Measurements from ENCODE around the gene IL10RA.

The IL10RA gene

DNA sequence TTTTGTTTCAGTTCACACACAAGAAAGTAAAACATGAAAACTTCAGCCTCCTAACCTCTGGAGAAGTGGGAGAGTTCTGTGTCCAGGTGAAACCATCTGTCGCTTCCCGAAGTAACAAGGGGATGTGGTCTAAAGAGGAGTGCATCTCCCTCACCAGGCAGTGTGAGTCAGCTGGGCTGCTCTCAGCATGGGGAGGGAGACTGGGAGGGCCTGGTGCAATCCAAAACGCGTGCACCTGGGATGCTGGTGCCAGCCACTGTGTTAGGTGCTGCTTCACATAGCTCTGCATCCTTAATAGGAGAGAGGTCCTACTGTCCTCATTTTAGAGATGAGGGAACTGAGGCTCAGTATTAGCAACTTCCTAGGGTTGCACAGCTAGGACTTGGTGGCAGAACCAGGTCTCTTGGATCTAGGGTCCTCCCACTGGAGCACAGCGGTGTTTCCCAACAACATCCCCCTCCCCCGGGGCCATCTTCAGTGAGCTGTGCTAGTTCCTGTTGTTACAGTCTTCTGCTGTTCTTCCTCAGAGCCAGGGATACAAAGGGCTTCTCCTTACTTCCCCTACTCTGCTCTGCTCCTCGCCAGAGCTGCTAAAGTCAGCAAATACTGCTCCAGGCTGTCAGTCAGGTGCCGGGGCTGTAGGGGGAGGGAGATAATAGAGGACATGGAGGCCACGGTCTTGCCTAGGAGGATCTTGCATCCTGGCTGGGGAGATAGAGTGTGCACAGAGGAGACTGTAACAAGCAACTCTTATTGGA lies 8.0 kb downstream of the IL10RA start:
- Histone ChIP-seq H3K36me3 (replicated peaks in 1 of 2; ENCODE audit: control insufficient read depth in 2 of 2, insufficient read depth in 2 of 2, low read length in 2 of 2) (no peaks in the 10 kb centered on the region), H3K23ac (ENCODE audit: low read depth, low read length, poor library complexity) (no peak overlapping the region), H3K9ac (ENCODE audit: low read depth, low read length, poor library complexity) (no peak overlapping the region), H3K4me1 (ENCODE audit: control insufficient read depth in 2 of 2, insufficient read depth in 1 of 2, low read depth in 1 of 2, low read length in 2 of 2) (peaks cover 0 to 3% of the 10 kb centered on the region in 2 donors), H2BK12ac (ENCODE audit: low read length) (no peak overlapping the region), H3K14ac (ENCODE audit: low read length) (no peak overlapping the region), H2BK15ac (ENCODE audit: low read length) (no peak overlapping the region), H2BK120ac (ENCODE audit: low read depth, low read length) (no peak overlapping the region), H3K18ac (ENCODE audit: low read length) (no peak overlapping the region), H3K4me2 (ENCODE audit: insufficient read depth, low read length, poor library complexity, severe bottlenecking) (no peak overlapping the region), H2AFZ (ENCODE audit: low read length) (no peak overlapping the region), H2BK5ac (ENCODE audit: low read length) (no peak overlapping the region), H2AK5ac (ENCODE audit: low read depth, low read length) (no peak overlapping the region), H3K9me3 (replicated peaks in 1 of 2; ENCODE audit: control insufficient read depth in 2 of 2, insufficient read depth in 1 of 2, low read depth in 1 of 2, low read length in 2 of 2) (no peaks in the 10 kb centered on the region), H3K4ac (ENCODE audit: low read length) (no peak overlapping the region), H3K27me3 (ENCODE audit: control insufficient read depth in 3 of 3, insufficient read depth in 3 of 3, low read depth in 1 of 3, low read length in 3 of 3) (peaks cover 0 to 18% (median 0%) of the 10 kb centered on the region in 3 experiments), H3K27ac (replicated peaks; ENCODE audit: low read length) (no peak overlapping the region), H3K4me3 (ENCODE audit: low read length in 2 of 2) (no peak overlapping the region), H3K79me1 (ENCODE audit: low read depth, low read length) (no peaks in the 10 kb centered on the region), H4K91ac (ENCODE audit: low read depth, low read length, poor library complexity) (no peak overlapping the region), H4K8ac (ENCODE audit: low read depth, low read length) (no peak overlapping the region)
- no peak for DNase-seq (ENCODE audit: low spot score)
- no CpG with 5 or more reads among the region's 9 CpGs for WGBS, 2 donors (ENCODE audit: extremely low coverage in 2 of 2, insufficient read length in 2 of 2, insufficient replicate concordance in 1 of 2)

GRCh38 chr11:117995472-117995871 lies 9.3 kb downstream of the IL10RA start:
- no peak overlapping the region for H2BK15ac ChIP-seq (ENCODE audit: low read length)

DNA sequence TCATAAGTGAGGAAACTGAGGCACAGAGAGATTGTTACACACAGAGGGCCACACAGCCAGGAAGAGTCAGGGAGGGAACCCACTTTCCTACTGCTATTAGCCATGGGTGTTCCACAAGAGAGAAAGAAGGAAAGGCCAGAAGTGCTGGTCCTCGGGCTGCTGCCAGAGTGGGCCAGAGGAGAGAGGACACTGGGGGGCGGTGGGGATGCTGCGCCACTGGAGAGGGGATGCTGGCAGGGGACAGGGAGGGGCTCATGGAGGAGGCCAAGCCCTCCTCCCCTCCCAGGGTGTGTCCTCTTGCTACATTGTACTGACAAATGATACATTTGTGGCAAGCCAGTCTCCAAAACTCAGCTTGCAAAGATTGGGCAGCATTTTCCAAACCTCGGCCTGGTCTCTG lies 9.9 kb downstream of the IL10RA start:
- Histone ChIP-seq H2AFZ (ENCODE audit: low read length) (no peak overlapping the region), H2BK15ac (ENCODE audit: low read length) (no peak overlapping the region), H3K9me3 (replicated peaks in 1 of 2; ENCODE audit: control insufficient read depth in 2 of 2, insufficient read depth in 1 of 2, low read depth in 1 of 2, low read length in 2 of 2) (no peaks in the 10 kb centered on the region), H3K27me3 (ENCODE audit: control insufficient read depth in 3 of 3, insufficient read depth in 3 of 3, low read depth in 1 of 3, low read length in 3 of 3) (peaks cover 0 to 12% (median 0%) of the 10 kb centered on the region in 3 experiments), H3K79me1 (ENCODE audit: low read depth, low read length) (no peaks in the 10 kb centered on the region), H3K14ac (ENCODE audit: low read length) (no peak overlapping the region), H3K27ac (replicated peaks; ENCODE audit: low read length) (no peak overlapping the region), H2BK120ac (ENCODE audit: low read depth, low read length) (no peak overlapping the region), H3K4me2 (ENCODE audit: insufficient read depth, low read length, poor library complexity, severe bottlenecking) (no peak overlapping the region), H3K4me1 (ENCODE audit: control insufficient read depth in 2 of 2, insufficient read depth in 1 of 2, low read depth in 1 of 2, low read length in 2 of 2) (peaks cover 0 to 3% of the 10 kb centered on the region in 2 donors), H2BK12ac (ENCODE audit: low read length) (no peak overlapping the region), H3K36me3 (replicated peaks in 1 of 2; ENCODE audit: control insufficient read depth in 2 of 2, insufficient read depth in 2 of 2, low read length in 2 of 2) (no peaks in the 10 kb centered on the region), H3K9ac (ENCODE audit: low read depth, low read length, poor library complexity) (no peak overlapping the region), H4K8ac (ENCODE audit: low read depth, low read length) (no peak overlapping the region), H2AK5ac (ENCODE audit: low read depth, low read length) (no peak overlapping the region), H3K23ac (ENCODE audit: low read depth, low read length, poor library complexity) (no peak overlapping the region), H3K4me3 (ENCODE audit: low read length in 2 of 2) (no peak overlapping the region), H4K91ac (ENCODE audit: low read depth, low read length, poor library complexity) (no peak overlapping the region), H3K4ac (ENCODE audit: low read length) (no peak overlapping the region), H2BK5ac (ENCODE audit: low read length) (no peak overlapping the region), H3K18ac (ENCODE audit: low read length) (peak overlapping the region; percentile 24)
- no peak for DNase-seq (ENCODE audit: low spot score)
- no CpG with 5 or more reads among the region's 4 CpGs for WGBS, 2 donors (ENCODE audit: extremely low coverage in 2 of 2, insufficient read length in 2 of 2, insufficient replicate concordance in 1 of 2)

More at GRCh38 chr11:117995472-117995871, 9.3 kb downstream of the IL10RA start:
- no peak overlapping the region for H3K4me2 ChIP-seq (ENCODE audit: insufficient read depth, low read length, poor library complexity, severe bottlenecking)
- H3K9ac ChIP-seq (ENCODE audit: low read depth, low read length, poor library complexity): no peak overlapping the region
- no peak overlapping the region for H2BK5ac ChIP-seq (ENCODE audit: low read length)
- no peak overlapping the region for H3K23ac ChIP-seq (ENCODE audit: low read depth, low read length, poor library complexity)
- H2AK5ac ChIP-seq (ENCODE audit: low read depth, low read length): no peak overlapping the region
- no peak overlapping the region for H2BK12ac ChIP-seq (ENCODE audit: low read length)
- H2AFZ ChIP-seq (ENCODE audit: low read length): no peak overlapping the region
- H3K4ac ChIP-seq (ENCODE audit: low read length): no peak overlapping the region
- H3K27ac ChIP-seq (replicated peaks; ENCODE audit: low read length): no peak overlapping the region
- H4K91ac ChIP-seq (ENCODE audit: low read depth, low read length, poor library complexity): no peak overlapping the region
- H2BK120ac ChIP-seq (ENCODE audit: low read depth, low read length): no peak overlapping the region
- no peaks in the 10 kb centered on the region for H3K9me3 ChIP-seq (replicated peaks in 1 of 2; ENCODE audit: control insufficient read depth in 2 of 2, insufficient read depth in 1 of 2, low read depth in 1 of 2, low read length in 2 of 2)
- WGBS, 2 donors (ENCODE audit: extremely low coverage in 2 of 2, insufficient read length in 2 of 2, insufficient replicate concordance in 1 of 2): no CpG with 5 or more reads among the region's 11 CpGs
- H3K27me3 ChIP-seq (ENCODE audit: control insufficient read depth in 3 of 3, insufficient read depth in 3 of 3, low read depth in 1 of 3, low read length in 3 of 3): peaks cover 0 to 12% (median 0%) of the 10 kb centered on the region in 3 experiments
- no peak for DNase-seq (ENCODE audit: low spot score)
- H3K4me1 ChIP-seq (ENCODE audit: control insufficient read depth in 2 of 2, insufficient read depth in 1 of 2, low read depth in 1 of 2, low read length in 2 of 2): peaks cover 0 to 3% of the 10 kb centered on the region in 2 donors
- H3K4me3 ChIP-seq (ENCODE audit: low read length in 2 of 2): no peak overlapping the region
- no peak overlapping the region for H4K8ac ChIP-seq (ENCODE audit: low read depth, low read length)
- H3K18ac ChIP-seq (ENCODE audit: low read length): no peak overlapping the region
- no peak overlapping the region for H3K14ac ChIP-seq (ENCODE audit: low read length)
- no peaks in the 10 kb centered on the region for H3K79me1 ChIP-seq (ENCODE audit: low read depth, low read length)
- H3K36me3 ChIP-seq (replicated peaks in 1 of 2; ENCODE audit: control insufficient read depth in 2 of 2, insufficient read depth in 2 of 2, low read length in 2 of 2): no peaks in the 10 kb centered on the region

DNA sequence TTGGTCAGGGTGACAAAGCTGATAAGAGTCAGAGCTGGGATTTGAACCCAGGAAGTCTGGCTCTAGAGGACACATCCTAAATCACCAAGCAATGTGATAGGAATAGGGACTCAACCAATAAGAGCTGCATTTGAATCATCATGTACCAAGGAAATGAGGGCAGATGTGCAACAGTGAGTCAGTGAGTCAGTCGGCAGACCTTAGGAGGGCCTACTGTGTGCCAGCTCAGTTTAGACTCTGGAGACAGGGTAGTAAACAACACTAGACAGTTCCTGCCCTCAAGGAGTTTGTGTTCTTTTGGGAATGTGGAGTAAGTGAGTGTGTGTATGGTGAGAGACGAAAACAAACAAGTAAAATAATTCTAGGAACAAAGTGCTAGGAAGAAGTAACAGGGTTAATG lies 11.2 kb downstream of the IL10RA start:
- Histone ChIP-seq H3K14ac (ENCODE audit: low read length) (no peak overlapping the region), H3K9me3 (replicated peaks in 1 of 2; ENCODE audit: control insufficient read depth in 2 of 2, insufficient read depth in 1 of 2, low read depth in 1 of 2, low read length in 2 of 2) (no peaks in the 10 kb centered on the region), H3K18ac (ENCODE audit: low read length) (no peak overlapping the region), H2AFZ (ENCODE audit: low read length) (no peak overlapping the region), H2BK5ac (ENCODE audit: low read length) (no peak overlapping the region), H3K27ac (replicated peaks; ENCODE audit: low read length) (no peak overlapping the region), H3K79me1 (ENCODE audit: low read depth, low read length) (no peaks in the 10 kb centered on the region), H3K23ac (ENCODE audit: low read depth, low read length, poor library complexity) (no peak overlapping the region), H3K4me3 (ENCODE audit: low read length in 2 of 2) (no peak overlapping the region), H2BK120ac (ENCODE audit: low read depth, low read length) (no peak overlapping the region), H3K9ac (ENCODE audit: low read depth, low read length, poor library complexity) (no peak overlapping the region), H2AK5ac (ENCODE audit: low read depth, low read length) (no peak overlapping the region), H3K36me3 (replicated peaks in 1 of 2; ENCODE audit: control insufficient read depth in 2 of 2, insufficient read depth in 2 of 2, low read length in 2 of 2) (no peaks in the 10 kb centered on the region), H3K27me3 (ENCODE audit: control insufficient read depth in 3 of 3, insufficient read depth in 3 of 3, low read depth in 1 of 3, low read length in 3 of 3) (peaks cover 0 to 12% (median 0%) of the 10 kb centered on the region in 3 experiments), H3K4me1 (ENCODE audit: control insufficient read depth in 2 of 2, insufficient read depth in 1 of 2, low read depth in 1 of 2, low read length in 2 of 2) (peaks cover 0 to 5% of the 10 kb centered on the region in 2 donors), H3K4me2 (ENCODE audit: insufficient read depth, low read length, poor library complexity, severe bottlenecking) (no peak overlapping the region), H2BK12ac (ENCODE audit: low read length) (no peak overlapping the region), H3K4ac (ENCODE audit: low read length) (no peak overlapping the region), H2BK15ac (ENCODE audit: low read length) (no peak overlapping the region), H4K91ac (ENCODE audit: low read depth, low read length, poor library complexity) (no peak overlapping the region), H4K8ac (ENCODE audit: low read depth, low read length) (no peak overlapping the region)
- DNase-seq (ENCODE audit: low spot score): no peak
- 100% methylated on average over 1 of the region's 2 CpGs; no CpG with 5 or more reads in 1 of the 2 donors for WGBS, 2 donors (ENCODE audit: extremely low coverage in 2 of 2, insufficient read length in 2 of 2, insufficient replicate concordance in 1 of 2)
